ENCODE results near the gene ASB8. TPM values are rescaled to one million over a fixed set of nuclear protein-coding genes. Genes with fewer than 3 reads are reported as not detected.

Gene ASB8
- polyA plus RNA-seq, 2 of the 4 experiments (the other 2 are of a cell fraction): 16.2 to 25.6 TPM

GRCh38 chr12:48160807-48161206 is 3.5 kb upstream of the ASB8 start:
- no peak for DNase-seq (ENCODE audit: low read depth in 1 of 2, low spot score in 1 of 2)
- no peak overlapping the region for H3K4me3 ChIP-seq
- no peak for FAIRE-seq
- no peak for ATAC-seq
- H3K9me3 ChIP-seq: no peaks in the 10 kb centered on the region
- peaks cover 8% of the 10 kb centered on the region; the same call in 1 of the 3 replicates for H3K4me1 ChIP-seq
- WGBS (ENCODE audit: missing lambda C conversion rate): 95% methylated on average over 2 of the region's 2 CpGs
- no peak overlapping the region for H3K27ac ChIP-seq
- TF ChIP-seq CBX2 (IDR thresholded peaks at IDR 0.05; ENCODE audit: borderline replicate concordance, low read depth) (no peak), RCOR1 (IDR thresholded peaks at IDR 0.05; ENCODE audit: low read depth, low read length) (no peak), ELK1 (IDR thresholded peaks at IDR 0.05; ENCODE audit: low read depth, low read length) (no peak), POLR2A (IDR thresholded peaks at IDR 0.05; ENCODE audit: low read length) (no peak), CBX8 (IDR thresholded peaks at IDR 0.05) (no peak), REST (IDR thresholded peaks at IDR 0.05) (no peak), MAZ (IDR thresholded peaks at IDR 0.05; ENCODE audit: borderline replicate concordance, low read depth, low read length) (no peak), HOXB5 (CRISPR knock-in tag; IDR thresholded peaks at IDR 0.05) (no peak), HDAC2 (IDR thresholded peaks at IDR 0.05) (no peak), EHF (CRISPR knock-in tag; IDR thresholded peaks at IDR 0.05) (no peak), PHF8 (IDR thresholded peaks at IDR 0.05; ENCODE audit: borderline replicate concordance, low read depth) (no peak), NFE2L2 (conservative IDR thresholded peaks at IDR 0.05; ENCODE audit: low read length) (no peak), GATA3 (IDR thresholded peaks at IDR 0.05; ENCODE audit: borderline replicate concordance) (no peak), KDM5A (IDR thresholded peaks at IDR 0.05) (no peak), HES2 (IDR thresholded peaks at IDR 0.05) (no peak), HOXB13 (CRISPR knock-in tag; IDR thresholded peaks at IDR 0.05; ENCODE audit: low read depth) (no peak)
- POLR2A ChIA-PET: no interaction called here
- CTCF ChIA-PET: interaction anchor here (0.7 to 1.8 kb wide), 3 partner anchors 10 to 77 kb away, joined by 4 to 7 read pairs (median 6); no protein-coding TSS in a partner anchor
- no peak overlapping the region for H3K4me2 ChIP-seq

- H3K4me3 ChIP-seq: no peak overlapping the region
- DNase-seq (ENCODE audit: low read depth in 1 of 2, low spot score in 1 of 2) (no peak), FAIRE-seq (no peak), ATAC-seq (no peak)
- peaks cover 8% of the 10 kb centered on the region; the same call in 1 of the 3 replicates for H3K4me1 ChIP-seq
- POLR2A ChIA-PET: no interaction called here
- WGBS (ENCODE audit: missing lambda C conversion rate): 83% methylated on average over 5 of the region's 5 CpGs
- no peak overlapping the region for H3K27ac ChIP-seq
- H3K4me2 ChIP-seq: no peak overlapping the region
- CTCF ChIA-PET: interaction anchor here (0.7 to 1.8 kb wide), 4 partner anchors 11 to 436 kb away, joined by 3 to 7 read pairs (median 5); no protein-coding TSS in a partner anchor
- H3K9me3 ChIP-seq: no peaks in the 10 kb centered on the region
- TF ChIP-seq CTCF (IDR thresholded peaks at IDR 0.05) (no peak), PHF8 (IDR thresholded peaks at IDR 0.05; ENCODE audit: borderline replicate concordance, low read depth) (no peak), ELK1 (IDR thresholded peaks at IDR 0.05; ENCODE audit: low read depth, low read length) (no peak), CBX8 (IDR thresholded peaks at IDR 0.05) (no peak), SREBF2 (IDR thresholded peaks at IDR 0.05) (no peak), EHMT2 (IDR thresholded peaks at IDR 0.05; ENCODE audit: low read depth) (no peak), HMGXB4 (CRISPR knock-in tag; IDR thresholded peaks at IDR 0.05; ENCODE audit: borderline replicate concordance) (no peak), JUN (IDR thresholded peaks at IDR 0.05) (no peak), HEYL (CRISPR knock-in tag; IDR thresholded peaks at IDR 0.05) (no peak), TFCP2L1 (CRISPR knock-in tag; IDR thresholded peaks at IDR 0.05) (no peak), HES2 (IDR thresholded peaks at IDR 0.05) (no peak), ZFP36 (IDR thresholded peaks at IDR 0.05; ENCODE audit: borderline replicate concordance, partially characterized antibody) (no peak), POLR2AphosphoS2 (conservative IDR thresholded peaks at IDR 0.05; ENCODE audit: low read length) (no peak), NPAS2 (CRISPR knock-in tag; IDR thresholded peaks at IDR 0.05; ENCODE audit: borderline replicate concordance) (no peak), MYC (IDR thresholded peaks at IDR 0.05; ENCODE audit: borderline replicate concordance, low read length) (no peak), CHD4 (IDR thresholded peaks at IDR 0.05; ENCODE audit: borderline replicate concordance) (no peak)
These were observed 2.7 kb upstream of the ASB8 start for GRCh38 chr12:48160046-48160445.

Data from A549 (cell line).